ENCODE results near the gene PCNP.
"Not testable (repeated sequence)": the region's sequence is repeated elsewhere in the genome, so short reads cannot be mapped to it uniquely, and the experiment has no call there.

The PCNP gene

DNA sequence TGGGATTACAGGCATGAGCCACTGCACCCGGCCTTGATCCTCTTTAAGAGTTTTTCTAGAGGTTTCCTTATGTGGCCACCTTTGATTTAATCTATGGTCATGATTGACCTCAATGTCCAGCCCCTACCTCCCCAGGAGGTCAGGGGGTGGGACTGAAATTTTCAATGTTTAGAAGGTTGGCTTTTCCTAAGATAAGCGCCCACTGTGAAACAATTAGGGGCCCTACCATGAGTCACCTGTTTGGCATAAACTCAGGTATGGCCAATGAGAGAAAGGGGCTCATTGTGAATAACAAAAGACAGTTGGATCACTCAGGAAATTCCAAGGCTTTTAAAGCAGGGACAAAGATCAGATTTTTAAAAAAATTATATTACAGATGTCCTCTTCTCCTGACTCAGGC is 51.9 kb downstream of the PCNP start:
- DNase-seq, result no peak
- in situ Hi-C loops (cut with HindIII; ENCODE audit: low pct_ligation_motif_present, low pct_unique_long_range_greater_than_20kb, low sequenced_read_pairs), result no loop called here

DNA sequence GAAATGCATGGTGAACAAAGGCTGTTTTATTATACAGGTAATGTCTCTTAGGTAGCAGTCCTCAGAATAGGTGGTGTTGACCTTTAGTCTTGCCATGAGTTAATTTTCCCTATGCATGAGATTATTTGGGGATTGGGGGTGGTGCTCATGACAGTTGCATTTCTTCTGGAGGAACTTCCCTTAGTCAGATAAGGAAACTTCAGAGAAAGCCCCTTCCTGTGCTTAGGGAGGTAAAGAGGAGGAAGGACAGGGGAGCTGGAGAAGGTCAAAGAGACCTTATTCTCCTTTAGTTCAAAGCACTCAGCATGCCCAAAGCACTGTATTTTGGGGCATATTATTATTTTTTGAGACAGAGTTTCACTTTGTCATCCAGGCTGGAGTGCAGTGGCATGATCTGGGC is 55.2 kb downstream of the PCNP start:
- DNase-seq, result no peak
- in situ Hi-C loops (cut with HindIII; ENCODE audit: low pct_ligation_motif_present, low pct_unique_long_range_greater_than_20kb, low sequenced_read_pairs), result no loop called here

DNA sequence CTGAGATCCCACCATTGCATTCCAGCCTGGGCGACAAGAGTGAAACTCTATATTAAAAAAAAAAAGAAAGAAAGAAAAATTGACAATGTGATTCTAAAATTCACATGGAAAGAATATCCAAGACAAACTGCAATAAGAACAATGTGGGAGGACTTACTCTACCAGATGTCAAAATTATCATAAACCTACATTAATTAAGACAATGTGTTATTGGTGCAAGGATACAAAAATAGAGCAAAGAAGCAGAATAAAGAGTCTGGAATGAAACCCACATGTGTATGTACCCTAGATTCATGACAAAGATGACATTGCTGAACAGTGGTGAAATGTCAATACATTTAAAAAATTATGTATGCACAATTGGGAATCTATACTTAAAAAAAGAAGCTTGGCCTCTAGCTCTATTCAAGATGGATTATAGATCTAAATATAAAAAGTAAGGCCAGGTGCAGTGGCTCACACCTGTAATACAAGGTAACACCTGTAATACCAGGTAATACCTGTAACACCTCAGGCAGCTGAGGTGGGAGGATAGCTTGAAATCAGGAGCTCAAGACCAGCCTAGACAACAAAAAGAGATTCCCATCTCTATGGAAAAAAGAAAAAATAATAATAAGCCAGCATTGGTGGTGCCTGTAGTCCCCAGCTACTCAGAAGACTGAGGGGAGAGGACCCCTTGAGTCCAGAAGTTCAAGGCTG is 57.3 kb downstream of the PCNP start:
- in situ Hi-C loops (cut with HindIII; ENCODE audit: low pct_ligation_motif_present, low pct_unique_long_range_greater_than_20kb, low sequenced_read_pairs), result no loop called here

DNA sequence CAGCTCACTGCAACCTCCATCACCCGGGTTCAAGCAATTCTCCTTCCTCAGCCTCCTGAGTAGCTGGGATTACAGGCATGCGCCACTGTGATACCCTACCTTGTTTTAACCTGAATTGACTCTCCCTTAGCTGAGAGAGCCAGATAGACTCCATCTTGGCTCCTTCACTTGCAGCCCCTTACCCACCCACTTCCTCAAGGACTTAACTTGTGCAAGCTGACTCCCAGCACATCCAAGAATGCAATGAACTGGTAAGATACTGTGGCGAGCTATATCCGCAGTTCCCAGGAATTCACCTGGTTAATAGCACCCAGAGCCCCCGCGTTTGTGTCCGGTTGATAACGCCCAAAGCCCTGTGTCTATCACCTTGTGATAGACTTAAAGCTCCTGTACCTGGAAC is 58.0 kb downstream of the PCNP start:
- in situ Hi-C loops (cut with HindIII; ENCODE audit: low pct_ligation_motif_present, low pct_unique_long_range_greater_than_20kb, low sequenced_read_pairs); DNase-seq: not testable (repeated sequence)

More for the DNA sequence above, 57.3 kb downstream of the PCNP start:
- DNase-seq, result no peak

DNA sequence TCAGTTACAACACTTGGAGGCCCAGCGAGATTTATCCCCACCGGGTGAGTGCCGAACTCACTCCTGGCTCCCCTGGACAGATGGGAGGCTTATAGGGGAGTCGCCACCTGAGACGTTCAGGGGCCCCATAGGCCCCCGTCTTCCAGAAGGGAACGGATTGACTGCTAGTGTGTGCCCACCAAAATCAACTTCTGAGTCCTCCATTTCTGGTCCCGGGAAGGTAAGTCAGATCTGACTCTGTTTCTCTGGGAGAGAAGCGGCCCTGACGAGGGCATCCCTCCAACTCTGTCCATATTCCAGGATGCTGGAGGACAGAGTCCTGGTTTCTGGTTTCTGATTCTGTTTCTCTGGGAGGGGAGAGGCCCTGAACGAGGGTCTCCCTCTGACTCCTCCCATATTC is 58.6 kb downstream of the PCNP start:
- in situ Hi-C loops (cut with HindIII; ENCODE audit: low pct_ligation_motif_present, low pct_unique_long_range_greater_than_20kb, low sequenced_read_pairs), result no loop called here
- no peak for DNase-seq

DNA sequence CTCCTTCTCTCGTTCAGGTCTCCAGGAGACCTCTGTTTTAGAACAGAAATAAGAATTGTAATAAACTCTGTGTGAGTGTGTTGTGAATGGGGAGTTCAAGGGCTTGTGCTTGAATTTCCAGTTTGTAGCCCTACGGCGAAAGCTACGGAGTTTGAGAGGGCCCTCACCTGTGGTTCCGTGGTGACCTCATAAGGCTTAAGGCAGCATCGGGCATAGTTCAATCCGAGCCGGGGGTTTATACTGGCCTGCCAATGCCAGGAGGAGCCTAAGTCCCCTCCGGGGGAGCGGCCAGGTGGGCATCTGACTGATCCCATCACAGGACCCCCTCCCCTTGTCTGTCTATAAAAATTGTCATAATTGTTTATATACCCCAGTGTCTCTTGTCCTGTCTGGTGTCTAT is 59.2 kb downstream of the PCNP start:
- in situ Hi-C loops (cut with HindIII; ENCODE audit: low pct_ligation_motif_present, low pct_unique_long_range_greater_than_20kb, low sequenced_read_pairs), result no loop called here
- no peak for DNase-seq

DNA sequence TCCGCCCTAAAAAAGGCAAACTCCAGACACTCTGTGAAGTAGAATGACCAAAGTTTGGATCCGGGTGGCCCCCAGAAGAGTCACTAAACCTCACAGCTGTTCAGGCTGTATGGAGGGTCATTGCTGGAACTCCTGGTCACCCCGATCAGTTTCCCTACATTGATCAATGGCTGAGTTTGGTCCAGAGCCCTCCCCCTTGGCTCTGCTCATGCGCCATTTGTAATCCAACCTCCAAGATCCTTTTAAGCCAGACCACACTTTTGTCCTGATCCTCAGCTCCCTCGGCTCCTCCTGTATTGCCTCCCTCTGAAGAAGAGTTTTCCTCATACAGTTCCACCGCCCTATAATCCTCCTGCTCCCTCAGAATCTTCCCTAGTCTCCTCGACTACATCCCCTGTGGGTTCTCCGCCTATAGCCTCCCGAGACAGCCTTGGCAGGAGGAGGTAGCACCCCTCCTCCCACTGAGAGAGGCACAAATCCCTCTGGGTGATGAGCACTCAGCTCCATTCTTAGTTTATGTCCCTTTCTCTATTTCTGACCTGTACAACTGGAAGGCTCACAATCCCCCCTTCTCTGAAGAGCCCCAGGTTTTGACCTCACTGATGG is 60.7 kb downstream of the PCNP start:
- in situ Hi-C loops (cut with HindIII; ENCODE audit: low pct_ligation_motif_present, low pct_unique_long_range_greater_than_20kb, low sequenced_read_pairs), result no loop called here
- DNase-seq, result no peak

DNA sequence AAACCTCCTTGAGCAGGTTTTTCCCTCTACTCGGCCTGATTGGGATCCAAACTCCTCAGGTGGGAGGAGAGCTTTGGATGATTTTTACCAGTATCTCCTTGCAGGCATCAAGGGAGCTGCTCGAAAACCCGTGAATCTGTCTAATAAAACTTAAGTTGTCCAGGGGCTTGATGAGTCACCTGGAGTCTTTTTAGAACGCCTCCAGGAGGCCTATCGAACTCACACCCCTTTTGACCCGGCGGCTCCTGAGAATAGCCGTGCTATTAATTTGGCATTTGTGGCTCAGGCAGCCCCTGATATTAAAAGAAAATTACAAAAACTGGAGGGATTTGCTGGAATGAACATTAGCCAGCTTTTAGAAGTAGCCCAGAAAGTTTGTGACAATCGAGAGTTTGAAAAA is 61.4 kb downstream of the PCNP start:
- no peak for DNase-seq
- in situ Hi-C loops (cut with HindIII; ENCODE audit: low pct_ligation_motif_present, low pct_unique_long_range_greater_than_20kb, low sequenced_read_pairs), result no loop called here

DNA sequence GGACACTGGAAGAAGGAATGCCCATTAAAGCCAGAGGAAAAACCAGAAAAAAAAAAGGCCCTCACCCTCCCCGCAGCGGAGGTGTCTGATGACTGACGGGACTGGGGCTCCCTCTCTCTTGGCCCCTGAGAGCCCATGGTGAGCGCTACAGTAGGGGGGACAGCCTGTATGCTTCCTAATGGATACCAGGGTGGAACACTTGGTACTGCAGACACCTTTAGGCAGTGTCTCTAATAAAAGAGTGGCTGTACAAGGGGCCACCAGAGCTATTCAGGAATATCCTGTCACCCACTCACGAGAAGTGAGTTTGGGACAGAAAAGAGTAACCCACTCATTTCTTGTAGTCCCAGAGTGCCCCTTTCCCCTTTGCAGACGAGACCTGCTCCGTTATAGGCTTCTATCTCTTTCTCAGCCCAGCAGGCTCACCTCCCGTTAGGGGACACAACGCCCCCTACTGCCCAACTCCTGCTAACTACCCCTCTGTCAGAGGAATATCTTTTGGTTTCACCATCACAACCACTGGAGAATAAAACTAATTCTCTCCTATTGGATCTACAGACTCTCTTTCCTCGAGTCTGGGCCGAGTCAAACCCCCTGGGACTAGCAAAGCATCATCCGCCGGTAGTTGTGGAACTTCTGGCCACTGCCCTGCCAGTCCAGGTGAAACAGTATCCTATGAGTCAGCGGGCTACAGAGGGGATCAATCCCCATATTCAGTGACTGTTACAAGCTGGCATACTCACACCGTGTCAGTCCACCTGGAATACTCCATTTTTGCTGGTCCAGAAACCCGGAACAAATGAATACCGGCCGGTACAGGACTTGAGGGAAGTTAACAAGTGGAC is 62.2 kb downstream of the PCNP start:
- in situ Hi-C loops (cut with HindIII; ENCODE audit: low pct_ligation_motif_present, low pct_unique_long_range_greater_than_20kb, low sequenced_read_pairs), result no loop called here
- DNase-seq, result peak; percentile 56

DNA sequence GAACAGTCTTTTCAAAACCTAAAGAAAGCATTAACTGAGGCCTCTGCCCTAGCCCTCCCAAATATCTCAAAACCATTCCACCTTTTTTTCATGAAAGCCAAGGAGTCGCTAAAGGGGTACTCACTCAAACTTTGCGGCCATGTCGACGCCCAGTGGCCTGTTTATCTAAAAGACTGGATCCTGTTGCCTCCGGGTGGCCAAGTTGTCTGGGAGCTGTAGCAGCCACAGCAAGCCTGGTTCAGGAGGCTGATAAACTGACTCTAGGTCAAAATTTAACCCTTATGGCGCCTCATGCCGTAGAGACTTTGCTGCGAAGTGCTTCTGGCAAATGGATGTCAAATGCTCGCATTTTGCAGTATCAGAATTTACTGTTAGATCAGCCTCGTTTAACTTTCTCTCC is 63.5 kb downstream of the PCNP start:
- no peak for DNase-seq
- in situ Hi-C loops (cut with HindIII; ENCODE audit: low pct_ligation_motif_present, low pct_unique_long_range_greater_than_20kb, low sequenced_read_pairs), result no loop called here

DNA sequence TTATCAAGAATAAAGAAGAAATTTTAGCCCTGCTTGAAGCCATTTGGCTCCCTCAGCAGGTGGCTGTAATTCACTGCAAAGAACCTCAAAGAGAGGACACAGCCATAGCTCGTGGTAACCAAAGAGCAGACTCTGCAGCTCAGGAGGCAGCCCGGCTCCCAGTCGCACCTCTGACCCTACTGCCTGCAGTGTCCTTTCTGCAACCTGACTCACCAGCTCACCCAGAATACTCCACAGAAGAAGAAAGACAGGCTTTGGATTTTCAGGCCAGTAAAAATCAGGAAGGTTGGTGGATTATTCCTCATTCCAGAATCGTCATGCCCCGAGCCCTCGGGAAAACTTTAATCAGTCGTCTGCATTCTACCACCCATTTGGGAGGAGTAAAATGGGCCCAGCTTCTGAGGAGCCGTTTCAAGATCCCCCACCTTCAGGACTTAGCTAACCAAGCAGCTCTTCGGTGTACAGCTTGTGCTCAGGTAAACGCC is 64.3 kb downstream of the PCNP start:
- in situ Hi-C loops (cut with HindIII; ENCODE audit: low pct_ligation_motif_present, low pct_unique_long_range_greater_than_20kb, low sequenced_read_pairs), result no loop called here
- no peak for DNase-seq

DNA sequence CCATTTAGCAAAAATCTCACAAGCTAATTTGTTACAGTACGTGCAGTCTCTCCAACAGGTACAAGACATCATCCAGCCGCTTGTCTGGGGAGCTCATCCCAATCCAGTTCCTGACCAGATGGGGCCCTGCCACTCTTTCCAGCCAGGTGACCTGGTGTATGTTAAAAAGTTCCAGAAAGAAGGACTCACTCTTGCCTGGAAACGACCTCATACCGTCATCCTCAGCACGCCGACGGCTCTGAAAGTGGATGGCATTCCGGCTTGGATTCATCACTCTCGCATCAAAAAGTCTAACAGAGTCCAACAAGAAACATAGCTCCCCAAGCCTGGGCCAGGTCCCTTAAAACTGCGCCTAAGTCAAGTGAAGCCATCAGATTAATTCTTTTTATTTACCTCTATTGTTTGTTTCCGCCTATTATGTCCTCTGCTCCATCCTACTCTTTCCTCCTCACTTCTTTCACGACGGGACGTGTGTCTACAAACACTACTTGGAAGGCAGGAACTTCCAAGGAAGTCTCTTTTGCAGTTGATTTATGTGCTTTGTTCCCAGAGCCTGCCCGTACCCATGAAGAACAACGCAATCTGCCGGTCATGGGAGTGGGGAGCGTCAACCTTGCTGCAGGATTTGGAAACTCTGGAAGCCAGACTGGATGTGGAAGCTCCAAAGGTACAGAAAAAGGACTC is 65.4 kb downstream of the PCNP start:
- in situ Hi-C loops (cut with HindIII; ENCODE audit: low pct_ligation_motif_present, low pct_unique_long_range_greater_than_20kb, low sequenced_read_pairs), result no loop called here
- no peak for DNase-seq

DNA sequence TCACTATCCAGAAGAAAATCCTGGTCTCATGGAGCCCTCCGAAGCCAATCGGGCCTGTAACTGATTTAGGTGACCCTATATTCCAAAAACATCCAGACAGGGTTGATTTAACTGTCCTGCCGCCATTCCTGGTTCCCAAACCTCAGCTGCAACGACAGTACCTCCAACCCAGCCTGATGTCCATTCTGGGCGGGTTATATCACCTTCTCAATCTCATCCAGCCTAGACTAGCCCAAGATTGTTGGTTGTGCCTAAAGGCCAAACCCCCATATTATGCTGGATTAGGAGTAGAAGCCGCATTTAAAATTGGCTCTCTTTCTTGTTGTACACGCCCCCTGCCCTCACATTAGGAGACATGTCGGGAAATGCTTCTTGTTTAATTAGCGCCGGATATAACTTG is 66.3 kb downstream of the PCNP start:
- in situ Hi-C loops (cut with HindIII; ENCODE audit: low pct_ligation_motif_present, low pct_unique_long_range_greater_than_20kb, low sequenced_read_pairs), result no loop called here

DNA sequence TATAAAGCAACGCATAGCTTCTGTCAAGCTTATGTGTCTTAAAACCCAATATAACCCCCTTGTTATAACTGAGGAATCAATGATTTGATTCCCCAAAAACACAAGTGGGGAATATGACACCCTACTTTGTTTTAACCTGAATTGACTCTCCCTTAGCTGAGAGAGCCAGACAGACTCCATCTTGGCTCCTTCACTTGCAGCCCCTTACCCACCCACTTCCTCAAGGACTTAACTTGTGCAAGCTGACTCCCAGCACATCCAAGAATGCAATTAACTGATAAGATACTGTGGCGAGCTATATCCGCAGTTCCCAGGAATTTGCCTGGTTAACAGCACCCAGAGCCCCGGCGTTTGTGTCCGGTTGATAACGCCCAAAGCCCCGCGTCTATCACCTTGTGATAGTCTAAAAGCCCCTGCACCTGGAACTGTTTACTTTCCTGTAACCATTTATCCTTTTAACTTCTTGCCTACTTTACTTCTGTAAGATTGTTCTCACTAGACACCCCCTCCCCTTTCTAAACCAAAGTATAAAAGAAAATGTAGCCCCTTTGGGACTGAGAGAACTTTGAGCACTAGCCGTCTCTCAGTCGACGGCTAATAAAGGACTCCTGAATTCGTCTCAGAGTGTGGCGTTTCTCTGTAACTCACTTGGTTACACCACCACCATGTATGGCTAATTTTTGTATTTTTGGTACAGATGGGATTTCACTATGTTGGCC is 67.6 kb downstream of the PCNP start:
- DNase-seq; in situ Hi-C loops (cut with HindIII; ENCODE audit: low pct_ligation_motif_present, low pct_unique_long_range_greater_than_20kb, low sequenced_read_pairs): not testable (repeated sequence)

More for the DNA sequence above, 66.3 kb downstream of the PCNP start:
- no peak for DNase-seq

DNA sequence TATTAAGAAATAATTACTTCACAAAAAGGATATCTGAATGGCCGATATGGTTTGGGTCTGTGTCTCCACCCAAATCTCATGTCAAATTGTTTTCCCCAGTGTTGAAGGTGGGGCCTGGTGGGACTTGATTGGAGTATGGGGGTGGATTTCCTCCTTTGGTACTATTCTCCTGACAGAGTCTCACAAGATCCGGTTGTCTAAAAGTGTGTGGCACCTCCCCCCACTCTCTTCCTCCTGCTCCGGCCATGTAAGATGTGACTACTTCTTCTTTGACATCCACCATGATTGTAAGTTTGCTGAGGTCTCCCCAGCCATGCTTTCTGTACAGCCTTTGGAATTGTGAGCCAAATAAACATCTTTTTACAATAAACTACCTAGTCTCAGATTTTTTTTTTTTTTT is 68.5 kb downstream of the PCNP start:
- in situ Hi-C loops (cut with HindIII; ENCODE audit: low pct_ligation_motif_present, low pct_unique_long_range_greater_than_20kb, low sequenced_read_pairs), result no loop called here
- no peak for DNase-seq

DNA sequence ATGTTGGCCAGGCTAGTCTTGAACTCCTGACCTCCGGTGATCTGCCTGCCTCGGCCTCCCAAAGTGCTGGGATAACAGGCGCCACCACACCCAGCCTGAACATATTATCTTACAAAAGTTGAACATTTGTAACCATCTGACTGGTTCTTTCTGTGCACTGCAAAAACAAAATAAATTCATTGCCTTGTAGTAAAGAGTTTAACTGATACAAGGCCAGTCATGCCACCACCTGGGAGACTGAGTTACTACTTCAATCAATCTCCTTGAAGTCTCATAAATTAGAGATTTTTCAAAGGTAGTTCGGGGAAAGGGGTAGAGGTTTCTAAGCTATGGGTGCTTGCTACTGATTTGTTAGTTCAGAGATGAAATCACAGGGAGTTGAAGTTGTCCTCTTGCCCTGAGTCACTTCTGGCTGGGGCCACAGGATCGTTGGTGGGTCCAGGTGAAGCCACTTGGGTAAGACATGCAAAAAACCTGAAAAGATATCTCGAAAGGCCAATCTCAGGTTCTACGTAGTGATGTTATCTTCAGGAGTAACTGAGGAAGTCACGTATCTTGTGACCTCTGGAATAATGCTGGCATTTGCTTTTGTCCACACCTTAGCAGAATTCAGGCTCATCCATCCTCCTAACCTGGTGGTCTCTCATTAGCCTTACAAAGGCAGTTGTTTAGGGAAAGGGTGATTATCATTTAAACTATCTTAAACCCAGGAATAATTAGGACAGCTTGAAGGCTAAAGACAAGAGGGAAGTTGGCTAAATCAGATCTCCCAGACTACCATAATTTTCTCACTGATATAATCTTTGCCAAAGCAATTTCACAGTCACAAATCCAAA is 69.2 kb downstream of the PCNP start:
- in situ Hi-C loops (cut with HindIII; ENCODE audit: low pct_ligation_motif_present, low pct_unique_long_range_greater_than_20kb, low sequenced_read_pairs), result no loop called here
- no peak for DNase-seq

Measured in ACHN (cell line).